ENCODE data around the gene ITPR1.

GRCh38 chr3:4754180-4755086 is 261.3 kb downstream of the ITPR1 start:
- TF ChIP-seq EZH2 (IDR thresholded peaks at IDR 0.05; ENCODE audit: insufficient read depth, poor library complexity, severe bottlenecking) (no peak), EZH2phosphoT487 (IDR thresholded peaks at IDR 0.05; ENCODE audit: insufficient read depth, low read depth) (no peak)
